Gastroesophageal sphincter (tissue), 3 donors: ENCODE results near the gene SRF.

Source experiments
- POLR2A ChIP-seq, 2 donors: fragments of 450-650 bp; IDR thresholded peaks; one replicate each; pipeline ENCODE4 v1.6.1; 2017; ENCODE audit warnings: antibody characterized with exemption in 2 of 2, mild to moderate bottlenecking in 2 of 2, moderate library complexity in 1 of 2
- POLR2AphosphoS5 ChIP-seq: sonication (generic); formaldehyde crosslinking; IDR thresholded peaks from one replicate; pipeline ENCODE4 v1.6.1; 2017; ENCODE audit warnings: antibody characterized with exemption
- TF ChIP-seq, protein P1 (sequence below), 4 experiments: fragments of 200-600 bp in 2 of 4; fragments of 450-650 bp in 2 of 4; sonication (generic) in 1 of 4; IDR thresholded peaks; one replicate each; pipeline ENCODE4 v1.5.1; 2017 to 2019; ENCODE audit warnings: antibody characterized with exemption in 4 of 4, mild to moderate bottlenecking in 2 of 4, moderate library complexity in 2 of 4

GRCh38 chr6:43130429-43130828, 40.6 kb upstream of the SRF start:
- TF ChIP-seq, protein P1, sequence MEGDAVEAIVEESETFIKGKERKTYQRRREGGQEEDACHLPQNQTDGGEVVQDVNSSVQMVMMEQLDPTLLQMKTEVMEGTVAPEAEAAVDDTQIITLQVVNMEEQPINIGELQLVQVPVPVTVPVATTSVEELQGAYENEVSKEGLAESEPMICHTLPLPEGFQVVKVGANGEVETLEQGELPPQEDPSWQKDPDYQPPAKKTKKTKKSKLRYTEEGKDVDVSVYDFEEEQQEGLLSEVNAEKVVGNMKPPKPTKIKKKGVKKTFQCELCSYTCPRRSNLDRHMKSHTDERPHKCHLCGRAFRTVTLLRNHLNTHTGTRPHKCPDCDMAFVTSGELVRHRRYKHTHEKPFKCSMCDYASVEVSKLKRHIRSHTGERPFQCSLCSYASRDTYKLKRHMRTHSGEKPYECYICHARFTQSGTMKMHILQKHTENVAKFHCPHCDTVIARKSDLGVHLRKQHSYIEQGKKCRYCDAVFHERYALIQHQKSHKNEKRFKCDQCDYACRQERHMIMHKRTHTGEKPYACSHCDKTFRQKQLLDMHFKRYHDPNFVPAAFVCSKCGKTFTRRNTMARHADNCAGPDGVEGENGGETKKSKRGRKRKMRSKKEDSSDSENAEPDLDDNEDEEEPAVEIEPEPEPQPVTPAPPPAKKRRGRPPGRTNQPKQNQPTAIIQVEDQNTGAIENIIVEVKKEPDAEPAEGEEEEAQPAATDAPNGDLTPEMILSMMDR (IDR thresholded peaks at IDR 0.05) = no peak
- TF ChIP-seq POLR2A (IDR thresholded peaks at IDR 0.05) (no peak), POLR2AphosphoS5 (no peak)
